SH-SY5Y (cell line): Measurements from ENCODE around the gene TRMT44.

Experiments used
- GATA2 ChIP-seq: IDR thresholded peaks from 2 replicates; pipeline ENCODE4 v1.6.1; 2011; ENCODE audit warnings: mild to moderate bottlenecking, low read depth, low read length
- GATA3 ChIP-seq: IDR thresholded peaks from 2 replicates; pipeline ENCODE4 v1.6.1; 2011; ENCODE audit warnings: low read depth, mild to moderate bottlenecking, low read length, moderate library complexity

- TF ChIP-seq GATA3 (no peak), GATA2 (no peak)
Measured at GRCh38 chr4:8522160-8523120, 81.9 kb downstream of the TRMT44 start.
